ENCODE results near the gene GPHN.

DNA sequence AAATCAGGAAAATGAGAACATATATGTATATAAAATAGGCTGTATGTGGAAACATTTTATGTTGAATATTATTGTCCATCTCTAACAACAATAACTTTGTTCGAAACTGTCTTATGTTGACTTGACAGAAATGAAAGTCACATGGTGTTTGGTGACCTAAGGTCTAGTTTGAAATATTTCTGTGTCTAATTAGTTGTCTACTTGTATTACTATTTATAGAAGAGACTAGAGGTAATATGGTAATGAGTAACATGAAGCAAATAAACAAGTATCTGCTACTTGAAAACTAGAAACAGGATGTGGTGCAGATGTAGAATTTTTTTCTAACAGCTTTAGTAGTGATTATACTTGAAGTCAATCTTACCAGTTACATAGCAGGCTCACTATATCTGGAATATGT is 3.9 kb downstream of the GPHN start:
- TF ChIP-seq POLR2AphosphoS5 (IDR thresholded peaks at IDR 0.05; ENCODE audit: low read depth, low read length) (no peak), JUND (IDR thresholded peaks at IDR 0.05; ENCODE audit: low read length) (no peak), TEAD4 (IDR thresholded peaks at IDR 0.05; ENCODE audit: low read depth, low read length) (no peak), GABPA (IDR thresholded peaks at IDR 0.05; ENCODE audit: borderline replicate concordance, insufficient read depth, low read length) (no peak), RBBP5 (IDR thresholded peaks at IDR 0.05; ENCODE audit: borderline replicate concordance, low read depth, low read length) (no peak), YY1 (IDR thresholded peaks at IDR 0.05; ENCODE audit: low read depth, low read length) (no peak), SIN3A (conservative IDR thresholded peaks at IDR 0.05 in 1 of 2, IDR thresholded peaks at IDR 0.05 in 1 of 2; ENCODE audit: low read depth in 1 of 2, low read length in 2 of 2) (no peak), POLR2A (IDR thresholded peaks at IDR 0.05; ENCODE audit: control extremely low read depth in 1 of 2, low read depth in 2 of 2, low read length in 2 of 2) (no peak), JUN (IDR thresholded peaks at IDR 0.05; ENCODE audit: low read depth, low read length) (no peak), RAD21 (IDR thresholded peaks at IDR 0.05 in 1 of 2, conservative IDR thresholded peaks at IDR 0.05 in 1 of 2; ENCODE audit: low read depth in 2 of 2, low read length in 2 of 2) (no peak)
- TF ChIP-seq, protein P1, sequence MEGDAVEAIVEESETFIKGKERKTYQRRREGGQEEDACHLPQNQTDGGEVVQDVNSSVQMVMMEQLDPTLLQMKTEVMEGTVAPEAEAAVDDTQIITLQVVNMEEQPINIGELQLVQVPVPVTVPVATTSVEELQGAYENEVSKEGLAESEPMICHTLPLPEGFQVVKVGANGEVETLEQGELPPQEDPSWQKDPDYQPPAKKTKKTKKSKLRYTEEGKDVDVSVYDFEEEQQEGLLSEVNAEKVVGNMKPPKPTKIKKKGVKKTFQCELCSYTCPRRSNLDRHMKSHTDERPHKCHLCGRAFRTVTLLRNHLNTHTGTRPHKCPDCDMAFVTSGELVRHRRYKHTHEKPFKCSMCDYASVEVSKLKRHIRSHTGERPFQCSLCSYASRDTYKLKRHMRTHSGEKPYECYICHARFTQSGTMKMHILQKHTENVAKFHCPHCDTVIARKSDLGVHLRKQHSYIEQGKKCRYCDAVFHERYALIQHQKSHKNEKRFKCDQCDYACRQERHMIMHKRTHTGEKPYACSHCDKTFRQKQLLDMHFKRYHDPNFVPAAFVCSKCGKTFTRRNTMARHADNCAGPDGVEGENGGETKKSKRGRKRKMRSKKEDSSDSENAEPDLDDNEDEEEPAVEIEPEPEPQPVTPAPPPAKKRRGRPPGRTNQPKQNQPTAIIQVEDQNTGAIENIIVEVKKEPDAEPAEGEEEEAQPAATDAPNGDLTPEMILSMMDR (IDR thresholded peaks at IDR 0.05; ENCODE audit: control extremely low read depth in 1 of 3, insufficient read depth in 1 of 3, low read depth in 1 of 3, low read length in 3 of 3) = no peak
- TF ChIP-seq, protein P2, sequence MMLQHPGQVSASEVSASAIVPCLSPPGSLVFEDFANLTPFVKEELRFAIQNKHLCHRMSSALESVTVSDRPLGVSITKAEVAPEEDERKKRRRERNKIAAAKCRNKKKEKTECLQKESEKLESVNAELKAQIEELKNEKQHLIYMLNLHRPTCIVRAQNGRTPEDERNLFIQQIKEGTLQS (IDR thresholded peaks at IDR 0.05; ENCODE audit: insufficient read depth, low read depth, low read length) = no peak
- TF ChIP-seq, protein P3, sequence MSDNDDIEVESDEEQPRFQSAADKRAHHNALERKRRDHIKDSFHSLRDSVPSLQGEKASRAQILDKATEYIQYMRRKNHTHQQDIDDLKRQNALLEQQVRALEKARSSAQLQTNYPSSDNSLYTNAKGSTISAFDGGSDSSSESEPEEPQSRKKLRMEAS (IDR thresholded peaks at IDR 0.05) = no peak
- TF ChIP-seq, protein P4, sequence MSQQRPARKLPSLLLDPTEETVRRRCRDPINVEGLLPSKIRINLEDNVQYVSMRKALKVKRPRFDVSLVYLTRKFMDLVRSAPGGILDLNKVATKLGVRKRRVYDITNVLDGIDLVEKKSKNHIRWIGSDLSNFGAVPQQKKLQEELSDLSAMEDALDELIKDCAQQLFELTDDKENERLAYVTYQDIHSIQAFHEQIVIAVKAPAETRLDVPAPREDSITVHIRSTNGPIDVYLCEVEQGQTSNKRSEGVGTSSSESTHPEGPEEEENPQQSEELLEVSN (IDR thresholded peaks at IDR 0.05) = no peak

Data from H1 (cell line).